H1 (cell line): Measurements from ENCODE around the gene ACBD6. TPM values are rescaled to one million over a fixed set of nuclear protein-coding genes. Genes with fewer than 3 reads are reported as not detected.

Experiments
- CTCF ChIA-PET: fragments of 300-600 bp; sonication (Branson Sonifier 250); formaldehyde crosslinking; loops from one replicate; lab custom pipeline; 2021; ENCODE audit not compliant: partially characterized antibody; lab: Charles Lee
- POLR2A ChIA-PET: fragments of 300-600 bp; sonication (Branson Sonifier 250); formaldehyde crosslinking; loops from one replicate; lab custom pipeline; 2021; ENCODE audit warnings: inconsistent platforms; ENCODE audit not compliant: partially characterized antibody; lab: Charles Lee
- DNase-seq, 2 experiments: peaks; one replicate each; pipeline versions ENCODE4 v3.0.0 to v3.0.0-alpha.2; 2010 to 2022; ENCODE audit warnings: low spot score in 2 of 2, low read depth in 1 of 2, mixed read lengths in 1 of 2
- FAIRE-seq: peaks from 2 replicates; lab custom pipeline; 2011; peaks lifted over from hg19 to GRCh38; lab: Jason Lieb, UNC
- H2AFZ ChIP-seq: 2 replicates; pipeline ENCODE4 v1.8.1; 2012; ENCODE audit warnings: low read length, inconsistent platforms
- H2AK5ac ChIP-seq: 2 replicates; pipeline ENCODE4 v1.6.1; 2013; ENCODE audit warnings: low read depth, low read length
- H2BK120ac ChIP-seq: replicated peaks from 2 replicates; pipeline ENCODE3; 2013; ENCODE audit warnings: low read depth, low read length, inconsistent platforms
- H2BK12ac ChIP-seq: 2 replicates; pipeline ENCODE4 v1.6.1; 2013; ENCODE audit warnings: low read depth, low read length
- H2BK15ac ChIP-seq: 2 replicates; pipeline ENCODE4 v1.6.1; 2013; ENCODE audit warnings: low read length
- H2BK20ac ChIP-seq: 2 replicates; pipeline ENCODE4 v1.6.1; 2013; ENCODE audit warnings: low read length
- H2BK5ac ChIP-seq: 2 replicates; pipeline ENCODE4 v1.6.1; 2013; ENCODE audit warnings: low read depth, low read length
- H3K14ac ChIP-seq: 2 replicates; pipeline ENCODE4 v1.6.1; 2013; ENCODE audit warnings: inconsistent platforms; ENCODE audit not compliant: insufficient read length
- H3K18ac ChIP-seq: 2 replicates; pipeline ENCODE4 v1.6.1; 2013; ENCODE audit warnings: low read length; ENCODE audit errors: extremely low read depth
- H3K23ac ChIP-seq: 2 replicates; pipeline ENCODE4 v1.6.1; 2013; ENCODE audit warnings: inconsistent platforms; ENCODE audit not compliant: insufficient read length
- H3K23me2 ChIP-seq: 2 replicates; pipeline ENCODE4 v1.6.1; 2013; ENCODE audit warnings: low read depth, low read length
- H3K27ac ChIP-seq: 2 replicates; pipeline ENCODE4 v1.6.1; 2011; ENCODE audit warnings: low read depth, low read length, inconsistent platforms
- H3K27me3 ChIP-seq, 4 experiments: replicated peaks in 1 of 4; 1 replicate in 1 of 4; 2 replicates in 3 of 4; pipeline versions ENCODE4 v1.6.1 to v1.8.1; 2011 to 2013; ENCODE audit warnings: low read length in 3 of 4, mild to moderate bottlenecking in 3 of 4, inconsistent platforms in 2 of 4, mixed read lengths in 2 of 4, moderate library complexity in 1 of 4; ENCODE audit not compliant: control insufficient read depth in 3 of 4, insufficient read depth in 3 of 4; ENCODE audit errors: extremely low read depth in 1 of 4
- H3K36me3 ChIP-seq, 4 experiments: 2 replicates each; pipeline versions ENCODE4 v1.6.1 to v1.8.1; 2011 to 2013; ENCODE audit warnings: mild to moderate bottlenecking in 4 of 4, low read length in 3 of 4, moderate library complexity in 2 of 4, control low read depth in 1 of 4, inconsistent platforms in 1 of 4; ENCODE audit not compliant: insufficient read depth in 4 of 4, control insufficient read depth in 2 of 4
- H3K4ac ChIP-seq: replicated peaks from 2 replicates; pipeline ENCODE3; 2013; ENCODE audit warnings: low read length, low read depth, mixed read lengths, inconsistent platforms; ENCODE audit not compliant: insufficient read length
- H3K4me1 ChIP-seq, 4 experiments: replicated peaks in 1 of 4; 1 replicate in 1 of 4; 2 replicates in 3 of 4; pipeline versions ENCODE4 v1.6.1 to v1.8.1; 2011 to 2013; ENCODE audit warnings: low read length in 3 of 4, inconsistent platforms in 2 of 4, mixed read lengths in 1 of 4; ENCODE audit not compliant: insufficient read depth in 4 of 4, control insufficient read depth in 3 of 4
- H3K4me2 ChIP-seq, 2 experiments: 2 replicates each; pipeline versions ENCODE4 v1.6.1 to v1.8.1; 2011 to 2013; ENCODE audit warnings: low read depth in 2 of 2, low read length in 2 of 2, control low read depth in 1 of 2, inconsistent platforms in 1 of 2, mild to moderate bottlenecking in 1 of 2; ENCODE audit not compliant: insufficient read depth in 1 of 2
- H3K4me3 ChIP-seq, 4 experiments: fragments of 200-600, 300-600 bp in 1 of 4; sonication (generic), shearing (Covaris generic), sonication (Bioruptor Twin) in 1 of 4; 2 replicates each; pipeline versions ENCODE4 v1.5.1 to v1.8.1; 2011 to 2016; ENCODE audit warnings: low read length in 4 of 4, low read depth in 3 of 4, control low read depth in 2 of 4, inconsistent platforms in 2 of 4, mild to moderate bottlenecking in 2 of 4, mixed read lengths in 1 of 4, moderate library complexity in 1 of 4; ENCODE audit not compliant: insufficient read depth in 2 of 4; ENCODE audit errors: extremely low read depth in 1 of 4
- H3K56ac ChIP-seq: replicated peaks from 2 replicates; pipeline ENCODE3; 2013; ENCODE audit warnings: low read depth, mild to moderate bottlenecking, mixed read lengths, low read length, inconsistent platforms; ENCODE audit not compliant: insufficient read length
- H3K79me1 ChIP-seq: 2 replicates; pipeline ENCODE4 v1.6.1; 2013; ENCODE audit warnings: low read depth, low read length, control low read depth
- H3K79me2 ChIP-seq, 2 experiments: 2 replicates each; pipeline versions ENCODE4 v1.6.1 to v1.8.1; 2012 to 2013; ENCODE audit warnings: low read length in 2 of 2, mild to moderate bottlenecking in 2 of 2, inconsistent platforms in 1 of 2; ENCODE audit not compliant: insufficient read depth in 2 of 2, control insufficient read depth in 1 of 2
- H3K9ac ChIP-seq, 4 experiments: replicated peaks in 1 of 4; 1 replicate in 1 of 4; 2 replicates in 3 of 4; pipeline versions ENCODE4 v1.6.1 to v1.8.1; 2011 to 2013; ENCODE audit warnings: low read depth in 3 of 4, low read length in 3 of 4, control low read depth in 2 of 4, mild to moderate bottlenecking in 2 of 4, moderate library complexity in 2 of 4, inconsistent platforms in 1 of 4; ENCODE audit errors: extremely low read depth in 1 of 4
- H3K9me3 ChIP-seq, 2 experiments: 2 replicates each; pipeline versions ENCODE4 v1.6.1 to v1.8.1; 2012 to 2013; ENCODE audit warnings: mild to moderate bottlenecking in 2 of 2, moderate library complexity in 2 of 2, control low read depth in 1 of 2, inconsistent platforms in 1 of 2, low read depth in 1 of 2, low read length in 1 of 2, mixed read lengths in 1 of 2; ENCODE audit not compliant: insufficient read depth in 2 of 2
- H4K20me1 ChIP-seq, 2 experiments: replicated peaks in 1 of 2; 2 replicates each; pipeline versions ENCODE3 to v1.8.1; 2011 to 2013; ENCODE audit warnings: inconsistent platforms in 2 of 2, low read length in 2 of 2, mild to moderate bottlenecking in 1 of 2; ENCODE audit not compliant: insufficient read depth in 2 of 2, control insufficient read depth in 1 of 2
- H4K5ac ChIP-seq: 2 replicates; pipeline ENCODE4 v1.6.1; 2013; ENCODE audit warnings: low read length, low read depth, mixed read lengths, inconsistent platforms; ENCODE audit not compliant: insufficient read length
- H4K8ac ChIP-seq: 2 replicates; pipeline ENCODE4 v1.8.0; 2013; ENCODE audit warnings: mild to moderate bottlenecking, moderate library complexity, low read length, inconsistent platforms; ENCODE audit not compliant: insufficient read depth; ENCODE audit errors: extremely low read depth
- H4K91ac ChIP-seq: replicated peaks from 2 replicates; pipeline ENCODE3; 2013; ENCODE audit warnings: low read length, mixed read lengths, inconsistent platforms; ENCODE audit not compliant: insufficient read length
- ASH2L ChIP-seq: fragments of 200-600, 300-600 bp; sonication (generic); IDR thresholded peaks from one replicate; pipeline ENCODE4 v1.7.1; 2017; ENCODE audit warnings: low read length
- BACH1 ChIP-seq: IDR thresholded peaks from 2 replicates; pipeline ENCODE4 v1.6.1; 2012; ENCODE audit warnings: low read length, improper control_type of control experiment
- EP300 ChIP-seq, 2 experiments: IDR thresholded peaks; 1 replicate in 1 of 2; 2 replicates in 1 of 2; pipeline ENCODE4 v1.6.1; 2011 to 2012; ENCODE audit warnings: low read depth in 2 of 2, low read length in 2 of 2, mild to moderate bottlenecking in 2 of 2, borderline replicate concordance in 1 of 2, inconsistent platforms in 1 of 2, moderate library complexity in 1 of 2
- KDM1A ChIP-seq: fragments of 200-600, 300-600 bp; sonication (generic); IDR thresholded peaks from 2 replicates; pipeline ENCODE4 v1.7.1; 2016; ENCODE audit warnings: mild to moderate bottlenecking, low read length, borderline replicate concordance
- MAFK ChIP-seq: IDR thresholded peaks from 2 replicates; pipeline ENCODE4 v1.6.1; 2012; ENCODE audit warnings: low read depth, mild to moderate bottlenecking, improper control_type of control experiment, low read length
- POU5F1 ChIP-seq: IDR thresholded peaks from 2 replicates; pipeline ENCODE4 v1.6.1; 2011; ENCODE audit warnings: low read depth, mild to moderate bottlenecking, low read length, moderate library complexity
- RAD21 ChIP-seq, 2 experiments: IDR thresholded peaks in 1 of 2; conservative IDR thresholded peaks in 1 of 2; 2 replicates each; pipeline ENCODE4 v1.6.1; 2011; ENCODE audit warnings: low read depth in 2 of 2, low read length in 2 of 2, improper control_type of control experiment in 1 of 2, inconsistent platforms in 1 of 2, mild to moderate bottlenecking in 1 of 2, moderate library complexity in 1 of 2
- SIRT6 ChIP-seq: IDR thresholded peaks from one replicate; pipeline ENCODE4 v1.7.1; 2012; ENCODE audit warnings: low read length, inconsistent platforms
- USF2 ChIP-seq: IDR thresholded peaks from 2 replicates; pipeline ENCODE4 v1.6.1; 2011; ENCODE audit warnings: low read length, improper control_type of control experiment
- WGBS, 2 experiments: shearing (Covaris generic) in 1 of 2; methylation state at CpG; one replicate each; pipeline versions ENCODE4 v1.1.6 to v1.1.7; 2013 to 2015; ENCODE audit warnings: low lambda C conversion rate in 2 of 2, mixed read lengths in 2 of 2, inconsistent platforms in 1 of 2, low coverage in 1 of 2, missing lambda C conversion rate in 1 of 2; ENCODE audit not compliant: insufficient replicate concordance in 2 of 2, insufficient coverage in 1 of 2, insufficient read length in 1 of 2; ENCODE audit errors: extremely low coverage in 1 of 2, missing lambda C conversion rate in 1 of 2; 5-methylcytosine and 5-hydroxymethylcytosine counted together
- polyA plus RNA-seq, 7 experiments: library from polyadenylated mRNA; depleted of rRNA in 3 of 7; stranded (reverse) in 5 of 7; unstranded in 2 of 7; fragments of >200 nt in 5 of 7; fragments of 200-250 nt in 2 of 7; gene quantifications; 1 replicate in 5 of 7; 2 replicates in 1 of 7; 4 replicates in 1 of 7; pipeline versions ENCODE4 v1.2.1 to v1.2.3, GENCODE V29; 2011 to 2013; ENCODE audit warnings: missing spikeins in 2 of 7, mixed read lengths in 2 of 7
- total RNA-seq: library from RNA; stranded (reverse); fragmentation: NEBNext Ultra II Directional; extraction: Animal tissue kit (Norgen Biotek cat#: 25700); gene quantifications from 2 replicates; pipeline ENCODE4 v1.2.1, GENCODE V29; 2021

Gene ACBD6
- total and polyA plus RNA-seq, 2 of the 8 experiments (the other 6 are each of a cell fraction or from before 2014, with no cell fraction given): 52.0 to 67.7 TPM

- H4K20me1 ChIP-seq: no peaks in the 10 kb centered on the region
- no peak for DNase-seq
- no peak overlapping the region for H2BK15ac ChIP-seq
- H4K8ac ChIP-seq: no peak overlapping the region
- TF ChIP-seq ASH2L (no peak), KDM1A (no peak), SIRT6 (no peak), POU5F1 (no peak), EP300 (IDR thresholded peaks at IDR 0.05; ENCODE audit: borderline replicate concordance in 1 of 2, low read depth in 2 of 2, low read length in 2 of 2) (no peak), USF2 (no peak), BACH1 (no peak), MAFK (no peak), RAD21 (IDR thresholded peaks at IDR 0.05 in 1 of 2, conservative IDR thresholded peaks at IDR 0.05 in 1 of 2; ENCODE audit: low read depth in 2 of 2, low read length in 2 of 2) (no peak)
- no peak overlapping the region for H3K4me2 ChIP-seq
- H2BK12ac ChIP-seq: no peak overlapping the region
- H3K14ac ChIP-seq: no peak overlapping the region
- no peak overlapping the region for H3K23ac ChIP-seq
- no peak overlapping the region for H3K4me3 ChIP-seq
- no peak overlapping the region for H4K5ac ChIP-seq
- peaks cover 2 to 11% (median 3%) of the 10 kb centered on the region in 4 experiments; a peak in 6 of 7 replicates for H3K4me1 ChIP-seq
- H3K56ac ChIP-seq: no peak overlapping the region
- WGBS, 2 experiments: 85% methylated on average over 3 of the region's 3 CpGs; no CpG with 5 or more reads in 1 of the 2 experiments
- no peak overlapping the region for H2AK5ac ChIP-seq
- no peak overlapping the region for H2AFZ ChIP-seq
- H2BK20ac ChIP-seq: no peak overlapping the region
- no peaks in the 10 kb centered on the region for H3K79me1 ChIP-seq
- POLR2A ChIA-PET: interaction anchor here (1.4 kb wide), 1 partner anchor 142 kb away, joined by 5 read pairs; the partner anchor contains the start of gene ACBD6
- H3K79me2 ChIP-seq: 0 out of 4 replicates have a peak, but pooled peaks cover 0 to 2% of the 10 kb centered on the region in 2 experiments
- CTCF ChIA-PET: interaction anchor here (1.3 kb wide), 1 partner anchor 107 kb away, joined by 4 read pairs; no protein-coding TSS in a partner anchor
- no peak overlapping the region for H4K91ac ChIP-seq
- FAIRE-seq: no peak
- no peaks in the 10 kb centered on the region for H3K36me3 ChIP-seq
- no peak overlapping the region for H3K18ac ChIP-seq
- H2BK120ac ChIP-seq: no peak overlapping the region
- H3K9me3 ChIP-seq: no peaks in the 10 kb centered on the region
- no peak overlapping the region for H2BK5ac ChIP-seq
- H3K27me3 ChIP-seq: no peaks in the 10 kb centered on the region
- no peaks in the 10 kb centered on the region for H3K23me2 ChIP-seq
- H3K9ac ChIP-seq: no peak overlapping the region
- no peak overlapping the region for H3K4ac ChIP-seq
- no peak overlapping the region for H3K27ac ChIP-seq
Measured at GRCh38 chr1:180360333-180361075, 141.9 kb downstream of the ACBD6 start.
